ENCODE measurements around the gene XRCC1. TPM values are rescaled to one million over a fixed set of nuclear protein-coding genes. Genes with fewer than 3 reads are reported as not detected.

XRCC1 gene
- total and polyA plus RNA-seq, 2 of the 4 experiments (the other 2 are of a cell fraction): 12.5 to 21.3 TPM

DNA sequence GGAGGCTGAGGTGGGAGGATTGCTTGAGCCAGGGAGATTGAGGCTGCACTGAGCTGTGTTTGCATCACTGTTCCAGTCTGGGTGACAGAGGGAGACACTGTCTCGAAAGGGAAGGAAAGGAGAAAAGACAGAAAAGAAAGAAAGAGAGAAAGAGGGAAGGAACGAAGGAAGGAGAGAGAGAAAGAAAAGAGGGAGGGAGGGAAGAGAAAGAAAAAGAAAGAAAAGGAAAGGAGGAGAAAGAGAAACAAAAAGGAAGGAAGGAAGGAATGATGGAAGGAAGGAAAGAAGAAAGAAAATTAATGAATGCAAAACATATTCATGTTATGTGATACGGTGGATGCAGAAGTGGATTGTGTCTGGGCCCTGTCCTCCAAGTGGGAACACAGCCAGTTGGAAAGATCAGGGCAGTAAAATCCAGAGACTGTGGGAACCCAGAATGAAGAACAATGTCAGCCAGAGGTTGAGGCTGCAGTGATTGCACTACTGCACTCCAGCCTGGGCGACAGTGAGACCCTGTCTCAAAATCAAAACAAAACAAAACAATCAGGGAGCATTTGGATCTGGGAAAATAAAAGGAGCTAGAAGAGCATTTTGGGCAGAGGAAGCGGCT lies 77.0 kb downstream of the XRCC1 start:
- dilution Hi-C loops (cut with HindIII; ENCODE audit: low sequenced_read_pairs, unreplicated experiment) (no loop called here), intact Hi-C loops (cut with micrococcal nuclease) (no loop called here), in situ Hi-C loops (cut with MboI; ENCODE audit: low sequenced_read_pairs) (no loop called here)
- no peak overlapping the region for H4K5ac ChIP-seq (ENCODE audit: low read depth, low read length)
- no peak overlapping the region for H3K18ac ChIP-seq (ENCODE audit: low read depth, low read length)
- TF ChIP-seq CHD1 (IDR thresholded peaks at IDR 0.05; ENCODE audit: low read depth, low read length): no peak
- TF ChIP-seq NFE2L2 (IDR thresholded peaks at IDR 0.05; ENCODE audit: low read depth, low read length): no peak
- TF ChIP-seq POLR2A (IDR thresholded peaks at IDR 0.05; ENCODE audit: low read depth, low read length): no peak
- no peak for TF ChIP-seq CEBPB (IDR thresholded peaks at IDR 0.05; ENCODE audit: low read depth, low read length)
- no peak for TF ChIP-seq RFX5 (IDR thresholded peaks at IDR 0.05; ENCODE audit: low read depth, low read length)
- TF ChIP-seq FOS (IDR thresholded peaks at IDR 0.05; ENCODE audit: low read depth, low read length): no peak
- TF ChIP-seq MXI1 (IDR thresholded peaks at IDR 0.05; ENCODE audit: borderline replicate concordance, low read depth, low read length): no peak
- TF ChIP-seq CTCF (conservative IDR thresholded peaks at IDR 0.05; ENCODE audit: low read depth, low read length): no peak
- no peak for TF ChIP-seq MAFK (IDR thresholded peaks at IDR 0.05; ENCODE audit: low read depth, low read length)
- no peak for TF ChIP-seq RCOR1 (IDR thresholded peaks at IDR 0.05; ENCODE audit: insufficient replicate concordance, low read length)
- TF ChIP-seq, protein P1, sequence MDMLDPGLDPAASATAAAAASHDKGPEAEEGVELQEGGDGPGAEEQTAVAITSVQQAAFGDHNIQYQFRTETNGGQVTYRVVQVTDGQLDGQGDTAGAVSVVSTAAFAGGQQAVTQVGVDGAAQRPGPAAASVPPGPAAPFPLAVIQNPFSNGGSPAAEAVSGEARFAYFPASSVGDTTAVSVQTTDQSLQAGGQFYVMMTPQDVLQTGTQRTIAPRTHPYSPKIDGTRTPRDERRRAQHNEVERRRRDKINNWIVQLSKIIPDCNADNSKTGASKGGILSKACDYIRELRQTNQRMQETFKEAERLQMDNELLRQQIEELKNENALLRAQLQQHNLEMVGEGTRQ (IDR thresholded peaks at IDR 0.05; ENCODE audit: low read depth, low read length): no peak
- TF ChIP-seq ELK1 (IDR thresholded peaks at IDR 0.05; ENCODE audit: borderline replicate concordance, low read depth, low read length): no peak
- TF ChIP-seq MAZ (IDR thresholded peaks at IDR 0.05; ENCODE audit: borderline replicate concordance, low read depth, low read length): no peak
- TF ChIP-seq BHLHE40 (IDR thresholded peaks at IDR 0.05; ENCODE audit: low read depth, low read length): no peak
- TF ChIP-seq SMC3 (IDR thresholded peaks at IDR 0.05; ENCODE audit: low read depth, low read length): no peak
- no peak for TF ChIP-seq RAD21 (IDR thresholded peaks at IDR 0.05; ENCODE audit: low read length)
- no peak overlapping the region for H4K8ac ChIP-seq (ENCODE audit: low read depth in 2 of 2, low read length in 2 of 2)
- H3K56ac ChIP-seq (ENCODE audit: extremely low read depth, insufficient read depth, low read length): no peak overlapping the region
- H3K4me2 ChIP-seq (ENCODE audit: low read depth, low read length): no peak overlapping the region
- H2BK20ac ChIP-seq (ENCODE audit: low read depth, low read length): no peak overlapping the region
- peaks cover 21% of the 10 kb centered on the region for H3K36me3 ChIP-seq (ENCODE audit: control insufficient read depth, insufficient read depth, low read length)
- POLR2A ChIA-PET (ENCODE audit: unreplicated experiment): no interaction called here
- H3K79me1 ChIP-seq (ENCODE audit: low read depth in 1 of 2, low read length in 2 of 2): peaks cover 0 to 11% of the 10 kb centered on the region in 2 experiments; a peak in 3 of 4 replicates
- no peak overlapping the region for H3K23ac ChIP-seq (ENCODE audit: low read depth, low read length)
- H3K4me3 ChIP-seq (ENCODE audit: insufficient read depth, low read depth, low read length): no peak overlapping the region
- ATAC-seq (ENCODE audit: low read depth) (no peak), DNase-seq (no peak)
- no peak overlapping the region for H2BK5ac ChIP-seq (ENCODE audit: low read depth, low read length, poor library complexity, severe bottlenecking)
- no peaks in the 10 kb centered on the region; the same call in 1 of the 2 replicates for H4K20me1 ChIP-seq (ENCODE audit: insufficient read depth, low read length)
- H2AFZ ChIP-seq (replicated peaks; ENCODE audit: low read length, poor library complexity): no peak overlapping the region
- no peak overlapping the region for H2AK9ac ChIP-seq (replicated peaks; ENCODE audit: low read depth, low read length, poor library complexity)
- H3K9ac ChIP-seq (ENCODE audit: low read depth, low read length): no peak overlapping the region
- CTCF ChIA-PET: no interaction called here
- H3K4me1 ChIP-seq (ENCODE audit: control insufficient read depth, insufficient read depth, low read length): peaks cover 3% of the 10 kb centered on the region; the same call in 1 of the 2 replicates
- no peak overlapping the region for H2AK5ac ChIP-seq (ENCODE audit: low read depth, low read length)
- no peaks in the 10 kb centered on the region for H3K9me3 ChIP-seq (ENCODE audit: control insufficient read depth, insufficient read depth, low read length)
- H2BK15ac ChIP-seq (ENCODE audit: low read depth, low read length): no peak overlapping the region
- 72% methylated on average over 3 of the region's 5 CpGs; no CpG with 5 or more reads in 1 of the 2 experiments for WGBS, 2 experiments (ENCODE audit: extremely low coverage in 2 of 2, insufficient read length in 1 of 2)
- no peak overlapping the region for H3K27ac ChIP-seq (ENCODE audit: insufficient read depth, low read length)
- no peaks in the 10 kb centered on the region for H3K27me3 ChIP-seq (ENCODE audit: control insufficient read depth, insufficient read depth, low read length)
- H4K91ac ChIP-seq (ENCODE audit: insufficient read depth, low read depth, low read length): no peak overlapping the region
- H3K4ac ChIP-seq (ENCODE audit: low read depth, low read length): no peak overlapping the region
- no TSS peak for BruUV-seq (replicated peaks)
- no peak overlapping the region for H2BK120ac ChIP-seq (ENCODE audit: low read depth, low read length)
- H3K14ac ChIP-seq (replicated peaks; ENCODE audit: low read depth, low read length): no peak overlapping the region
- no peaks in the 10 kb centered on the region for H3K9me1 ChIP-seq (ENCODE audit: insufficient read depth, low read length)
